Heart left ventricle (tissue), 13 donors: ENCODE results near the gene EFCAB7.
"Not testable (repeated sequence)": the region's sequence is repeated elsewhere in the genome, so short reads cannot be mapped to it uniquely, and the experiment has no call there.

Experiments
- CTCF ChIP-seq, 12 donors: fragments of 200-600 bp; sonication (generic) in 4 of 12; IDR thresholded peaks; one replicate each; pipeline versions ENCODE4 v1.5.0 to v1.8.0; 2018 to 2022; ENCODE audit warnings: antibody characterized with exemption in 12 of 12, mild to moderate bottlenecking in 5 of 12
- POLR2A ChIP-seq, 2 donors: fragments of 450-650 bp; IDR thresholded peaks; one replicate each; pipeline ENCODE4 v1.6.1; 2017; ENCODE audit warnings: antibody characterized with exemption in 2 of 2, mild to moderate bottlenecking in 2 of 2, moderate library complexity in 2 of 2
- donor health status: ischemic (EF 13 %, LVEDD 7.1; RV severe dilation, severe dysfunction).
- donor health status: DM: no; HTN: yes; CAD: no.
- donor health status: DM: no; HTN: no; CAD: no.
- donor health status: ischemic (EF 25% LVEDD 6.9; RV normal size, moderate dysfunction).
- donor health status: ischemic (EF 25% LVEDD 5.7; RV mildly dilated, moderate dysfunction).
- donor health status: ischemic (EF 35%, LVEDD 5.7; RV mildly dilated, moderate dysfunction).
- donor health status: nonischemic (EF 11% LVEDD 7.7; RV severe dilation, severe dysfunction).
- donor health status: DM: yes; HTN: yes; CAD: no.
- donor health status: PGD.
- donor health status: ischemic (EF 29% LVEDD 5.4; RV normal size, mild dysfunction).
- donor health status: nonischemic (EF 23%, LVEDD 6.1; RV moderate dilation, normal function).

- not testable (repeated sequence) for TF ChIP-seq POLR2A, CTCF (IDR thresholded peaks at IDR 0.05)
Observed at GRCh38 chr1:63574203-63574796, 51.0 kb downstream of the EFCAB7 start.
